Naive thymus-derived CD4-positive, alpha-beta T cell (primary cell): Measurements from ENCODE around the gene GPR157. TPM values are rescaled to one million over a fixed set of nuclear protein-coding genes. Genes with fewer than 3 reads are reported as not detected.
A peak's percentile ranks its signal among the peaks of the same experiment; 100 is the strongest.

Source experiments
- ATAC-seq: fragments of 150-1000 bp; cut with Tn5 transposase; 2 replicates; pipeline ENCODE4 v1.10.0; 2021; ENCODE audit warnings: mild to moderate bottlenecking, moderate library complexity
- CTCF ChIA-PET: fragments of 350-600 bp; sonication (Branson Sonifier 250); formaldehyde crosslinking; loops from one replicate; lab custom pipeline; 2021; ENCODE audit warnings: antibody characterized with exemption; lab: Charles Lee
- POLR2A ChIA-PET: fragments of 350-600 bp; sonication (Branson Sonifier 250); formaldehyde crosslinking; loops from one replicate; lab custom pipeline; 2021; ENCODE audit warnings: antibody characterized with exemption, inconsistent platforms; lab: Charles Lee
- DNase-seq, 9 donors: peaks; one replicate each; pipeline versions ENCODE4 v3.0.0 to v3.0.0-alpha.2; 2020 to 2022; ENCODE audit warnings: mixed read lengths in 1 of 9
- H3K27ac ChIP-seq: one replicate; pipeline ENCODE4 v1.7.0; 2013; ENCODE audit warnings: mild to moderate bottlenecking, low read depth, low read length, moderate library complexity
- H3K27me3 ChIP-seq, 2 donors: one replicate each; pipeline ENCODE4 v1.7.0; 2013; ENCODE audit warnings: low read length in 2 of 2, mild to moderate bottlenecking in 2 of 2, moderate library complexity in 2 of 2; ENCODE audit not compliant: control insufficient read depth in 2 of 2, insufficient read depth in 2 of 2
- H3K36me3 ChIP-seq, 3 experiments: 1 replicate in 2 of 3; 2 replicates in 1 of 3; pipeline ENCODE4 v1.7.0; 2013; ENCODE audit warnings: low read length in 3 of 3, mild to moderate bottlenecking in 3 of 3, moderate library complexity in 1 of 3; ENCODE audit not compliant: insufficient read depth in 3 of 3, control insufficient read depth in 2 of 3
- H3K4me1 ChIP-seq, 2 donors: one replicate each; pipeline ENCODE4 v1.7.0; 2013; ENCODE audit warnings: low read length in 2 of 2, mild to moderate bottlenecking in 2 of 2, moderate library complexity in 1 of 2; ENCODE audit not compliant: control insufficient read depth in 2 of 2, insufficient read depth in 2 of 2
- H3K4me3 ChIP-seq: 2 replicates; pipeline ENCODE4 v1.7.0; 2013; ENCODE audit warnings: mild to moderate bottlenecking, low read length
- H3K9me3 ChIP-seq, 3 experiments: 1 replicate in 2 of 3; 2 replicates in 1 of 3; pipeline ENCODE4 v1.7.0; 2013; ENCODE audit warnings: low read length in 3 of 3; ENCODE audit not compliant: control insufficient read depth in 2 of 3
- H3K27ac Mint-ChIP-seq, 9 donors: one replicate each; pipeline ENCODE4 v1.8.0; 2020 to 2022; ENCODE audit warnings: mixed read lengths in 9 of 9, mild to moderate bottlenecking in 8 of 9, moderate library complexity in 5 of 9, inconsistent platforms in 2 of 9
- H3K27me3 Mint-ChIP-seq, 5 donors: one replicate each; pipeline ENCODE4 v1.8.0; 2021 to 2022; ENCODE audit warnings: mixed read lengths in 5 of 5, mild to moderate bottlenecking in 1 of 5
- H3K36me3 Mint-ChIP-seq, 5 donors: one replicate each; pipeline ENCODE4 v1.8.0; 2020 to 2022; ENCODE audit warnings: mixed read lengths in 5 of 5, mild to moderate bottlenecking in 3 of 5, inconsistent platforms in 1 of 5
- H3K4me1 Mint-ChIP-seq, 7 donors: one replicate each; pipeline ENCODE4 v1.8.0; 2020 to 2022; ENCODE audit warnings: mixed read lengths in 7 of 7, mild to moderate bottlenecking in 3 of 7, inconsistent platforms in 1 of 7
- H3K4me3 Mint-ChIP-seq, 10 donors: one replicate each; pipeline ENCODE4 v1.8.0; 2020 to 2022; ENCODE audit warnings: mild to moderate bottlenecking in 10 of 10, mixed read lengths in 10 of 10, moderate library complexity in 6 of 10, inconsistent platforms in 2 of 10
- H3K9me3 Mint-ChIP-seq, 11 donors: one replicate each; pipeline ENCODE4 v1.8.0; 2020 to 2022; ENCODE audit warnings: mixed read lengths in 11 of 11, mild to moderate bottlenecking in 4 of 11, inconsistent platforms in 1 of 11, moderate library complexity in 1 of 11
- intact Hi-C, 2 donors: fragments of 100-400 bp; cut with micrococcal nuclease; formaldehyde crosslinking; loops; one replicate each; pipeline ENCODE4 v1.15.1; 2023
- polyA plus RNA-seq, 2 donors: library from polyadenylated mRNA; unstranded; fragments of 300-500 nt; fragmentation: Illumina TruSeq; gene quantifications; one replicate each; pipeline ENCODE4 v1.2.3, GENCODE V29; 2021
- total RNA-seq, 6 experiments: library from RNA in 5 of 6; stranded (reverse) in 5 of 6; gene quantifications; 1 replicate in 5 of 6; 2 replicates in 1 of 6; pipeline ENCODE4 v1.2.3 and lab custom pipeline; 2021 to 2026

GPR157 gene
- total and polyA plus RNA-seq, 7 experiments from 2014 or later, result 1.4 to 14.1 (median 5.2) TPM

- Histone ChIP-seq H3K9me3 (no peaks in the 10 kb centered on the region), H3K36me3 (no peaks in the 10 kb centered on the region), H3K27ac (no peak overlapping the region), H3K27me3 (no peaks in the 10 kb centered on the region), H3K4me1 (peaks cover 6 to 28% of the 10 kb centered on the region in 2 donors), H3K4me3 (no peak overlapping the region)
- Mint-ChIP-seq H3K4me1 (peaks cover 26 to 43% (median 34%) of the 10 kb centered on the region in 7 donors), H3K4me3 (peak overlapping the region; percentile 57 to 79 (median 70)), H3K9me3 (no peaks in the 10 kb centered on the region), H3K27ac (peak overlapping the region in 4 of 9 donors; percentile 5 to 86 (median 40)), H3K27me3 (peaks cover 0 to 12% (median 0%) of the 10 kb centered on the region in 5 donors), H3K36me3 (no peaks in the 10 kb centered on the region)
- ChIA-PET POLR2A (no interaction called here), CTCF (interaction anchor here (0.6 to 2.1 kb wide), 4 partner anchors 11 to 1205 kb away, joined by 3 to 6 read pairs (median 4); no protein-coding TSS in a partner anchor)
- ATAC-seq, result peak; percentile 97
- intact Hi-C loops, result loop anchor here in 1 of 2 donors (5.0 to 10.0 kb wide), 3 partner anchors 61 to 1337 kb away; partner anchors contain the start of gene PER3
- peak in 8 of 9 donors; percentile 41 to 64 (median 52) for DNase-seq
These were observed 7.1 kb downstream of the GPR157 start for GRCh38 chr1:9121496-9122409.

- Histone ChIP-seq H3K4me1 (peaks cover 6 to 16% of the 10 kb centered on the region in 2 donors), H3K36me3 (no peaks in the 10 kb centered on the region), H3K27me3 (no peaks in the 10 kb centered on the region), H3K27ac (no peak overlapping the region), H3K9me3 (no peaks in the 10 kb centered on the region), H3K4me3 (no peak overlapping the region)
- Mint-ChIP-seq H3K27ac (no peak overlapping the region), H3K4me1 (peaks cover 21 to 38% (median 24%) of the 10 kb centered on the region in 7 donors), H3K4me3 (peak overlapping the region in 1 of 10 donors; percentile 57), H3K27me3 (peaks cover 0 to 12% (median 0%) of the 10 kb centered on the region in 5 donors), H3K36me3 (no peaks in the 10 kb centered on the region), H3K9me3 (no peaks in the 10 kb centered on the region)
- ATAC-seq (no peak), DNase-seq (no peak)
- CTCF ChIA-PET, result interaction anchor here (2.1 kb wide), 1 partner anchor 10 kb away, joined by 6 read pairs; no protein-coding TSS in a partner anchor
- POLR2A ChIA-PET, result interaction anchor here (0.5 to 0.6 kb wide), 2 partner anchors 8 to 90 kb away, joined by 3 to 4 read pairs; partner anchors contain the start of gene GPR157
- intact Hi-C loops, result loop anchor here in 1 of 2 donors (5.0 to 10.0 kb wide), 3 partner anchors 62 to 1336 kb away; partner anchors contain the start of gene PER3
These were observed 8.5 kb downstream of the GPR157 start for GRCh38 chr1:9120312-9120958.

- no peaks in the 10 kb centered on the region for H3K9me3 Mint-ChIP-seq
- peaks cover 0 to 9% (median 0%) of the 10 kb centered on the region in 5 donors for H3K27me3 Mint-ChIP-seq
These were observed 9.2 kb downstream of the GPR157 start for GRCh38 chr1:9119745-9120144.

GRCh38 chr1:9118186-9118585 lies 10.7 kb downstream of the GPR157 start:
- no peak overlapping the region for H3K4me3 Mint-ChIP-seq
- Histone ChIP-seq H3K9me3 (no peaks in the 10 kb centered on the region), H3K27me3 (no peaks in the 10 kb centered on the region), H3K36me3 (no peaks in the 10 kb centered on the region), H3K4me3 (no peak overlapping the region), H3K27ac (no peak overlapping the region), H3K4me1 (peaks cover 6 to 15% of the 10 kb centered on the region in 2 donors)
- no peak for ATAC-seq
- CTCF ChIA-PET, result interaction anchor here (0.7 kb wide), 1 partner anchor 338 kb away, joined by 3 read pairs; no protein-coding TSS in a partner anchor
- DNase-seq, result no peak
- H3K27me3 Mint-ChIP-seq, result peaks cover 0 to 6% (median 0%) of the 10 kb centered on the region in 5 donors
- H3K27ac Mint-ChIP-seq, result no peak overlapping the region
- H3K4me1 Mint-ChIP-seq, result peaks cover 15 to 29% (median 23%) of the 10 kb centered on the region in 7 donors
- H3K36me3 Mint-ChIP-seq, result no peaks in the 10 kb centered on the region
- POLR2A ChIA-PET, result no interaction called here
- intact Hi-C loops, result no loop called here
- no peaks in the 10 kb centered on the region for H3K9me3 Mint-ChIP-seq

More at GRCh38 chr1:9119745-9120144, 9.2 kb downstream of the GPR157 start:
- no peak overlapping the region for H3K4me3 Mint-ChIP-seq
- POLR2A ChIA-PET, result interaction anchor here (0.6 kb wide), 1 partner anchor 9 kb away, joined by 3 read pairs; the partner anchor contains the start of gene GPR157
- no peaks in the 10 kb centered on the region for H3K36me3 Mint-ChIP-seq
- H3K27me3 ChIP-seq, result no peaks in the 10 kb centered on the region
- peaks cover 6 to 15% of the 10 kb centered on the region in 2 donors for H3K4me1 ChIP-seq
- no peak overlapping the region for H3K27ac Mint-ChIP-seq
- H3K4me1 Mint-ChIP-seq, result peaks cover 15 to 31% (median 21%) of the 10 kb centered on the region in 7 donors
- CTCF ChIA-PET, result no interaction called here
- intact Hi-C loops, result loop anchor here in 1 of 2 donors (5.0 to 10.0 kb wide), 3 partner anchors 63 to 1335 kb away; partner anchors contain the start of gene PER3
- no peaks in the 10 kb centered on the region for H3K36me3 ChIP-seq
- no peak overlapping the region for H3K4me3 ChIP-seq
- H3K27ac ChIP-seq, result no peak overlapping the region
- ATAC-seq (no peak), DNase-seq (no peak)
- no peaks in the 10 kb centered on the region for H3K9me3 ChIP-seq

- DNase-seq (no peak), ATAC-seq (no peak)
- no peaks in the 10 kb centered on the region for H3K9me3 ChIP-seq
- intact Hi-C loops, result no loop called here
- no peak overlapping the region for H3K4me3 ChIP-seq
- H3K4me1 ChIP-seq, result no peaks in the 10 kb centered on the region
- CTCF ChIA-PET, result interaction anchor here (0.6 to 1.6 kb wide), 3 partner anchors 10 to 77 kb away, joined by 3 to 6 read pairs (median 3); no protein-coding TSS in a partner anchor
- Mint-ChIP-seq H3K9me3 (no peaks in the 10 kb centered on the region), H3K36me3 (peaks cover 0 to 4% (median 0%) of the 10 kb centered on the region in 5 donors), H3K4me3 (no peak overlapping the region), H3K27me3 (no peaks in the 10 kb centered on the region), H3K27ac (peak overlapping the region in 3 of 9 donors; percentile 28 to 59 (median 28)), H3K4me1 (peaks cover 5 to 30% (median 9%) of the 10 kb centered on the region in 7 donors)
- no peak overlapping the region for H3K27ac ChIP-seq
- POLR2A ChIA-PET, result no interaction called here
- no peaks in the 10 kb centered on the region for H3K36me3 ChIP-seq
- no peaks in the 10 kb centered on the region for H3K27me3 ChIP-seq
These were observed 13.3 kb downstream of the GPR157 start for GRCh38 chr1:9115351-9116205.
